HepG2 (cell line): Measurements from ENCODE around the gene BORCS5. TPM values are rescaled to one million over a fixed set of nuclear protein-coding genes. Genes with fewer than 3 reads are reported as not detected.

ENCODE experiments used
- AHDC1 ChIP-seq: sonication (generic); formaldehyde crosslinking; IDR thresholded peaks from 2 replicates; pipeline ENCODE4 v1.5.1; 2020; ENCODE audit warnings: mild to moderate bottlenecking, missing genetic modification reagents, borderline replicate concordance
- ARHGAP35 ChIP-seq: sonication (generic); formaldehyde crosslinking; IDR thresholded peaks from 2 replicates; pipeline ENCODE4 v1.9.0; 2022; ENCODE audit warnings: mild to moderate bottlenecking, inconsistent platforms, moderate library complexity, missing genetic modification reagents, borderline replicate concordance
- ATF3 ChIP-seq: sonication (generic); formaldehyde crosslinking; IDR thresholded peaks from 2 replicates; pipeline ENCODE4 v1.4.0; 2020; ENCODE audit warnings: missing genetic modification reagents
- HNF4G ChIP-seq, 2 experiments: sonication (generic) in 1 of 2; formaldehyde crosslinking in 1 of 2; IDR thresholded peaks; 2 replicates each; pipeline versions ENCODE4 v1.4.0 to v1.6.1; 2011 to 2020; ENCODE audit warnings: borderline replicate concordance in 2 of 2, low read depth in 2 of 2, mild to moderate bottlenecking in 2 of 2, low read length in 1 of 2, missing genetic modification reagents in 1 of 2, moderate library complexity in 1 of 2
- HNRNPK ChIP-seq: fragments of 200-400 bp; formaldehyde crosslinking; IDR thresholded peaks from 2 replicates; pipeline ENCODE4 v1.6.1; 2018; ENCODE audit warnings: low read length, low read depth, moderate library complexity, mild to moderate bottlenecking; ENCODE audit not compliant: poor library complexity, severe bottlenecking
- MLX ChIP-seq: IDR thresholded peaks from 2 replicates; pipeline ENCODE4 v1.6.1; 2016
- THYN1 ChIP-seq: sonication (generic); formaldehyde crosslinking; IDR thresholded peaks from 2 replicates; pipeline ENCODE4 v1.8.1; 2023; ENCODE audit warnings: low read depth, mild to moderate bottlenecking, moderate library complexity, missing genetic modification reagents, borderline replicate concordance
- ZFX ChIP-seq: sonication (generic); formaldehyde crosslinking; IDR thresholded peaks from 2 replicates; pipeline ENCODE4 v1.4.0; 2020; ENCODE audit warnings: mild to moderate bottlenecking, low read depth, missing genetic modification reagents, moderate library complexity
- ZNF296 ChIP-seq: sonication (generic); formaldehyde crosslinking; conservative IDR thresholded peaks from 2 replicates; pipeline ENCODE4 v1.5.0; 2020; ENCODE audit warnings: mild to moderate bottlenecking, missing genetic modification reagents
- ZNF30 ChIP-seq: sonication (generic); formaldehyde crosslinking; IDR thresholded peaks from 2 replicates; pipeline ENCODE4 v1.5.0; 2020; ENCODE audit warnings: mild to moderate bottlenecking, missing genetic modification reagents
- ZNF556 ChIP-seq: sonication (generic); formaldehyde crosslinking; IDR thresholded peaks from 2 replicates; pipeline ENCODE4 v1.4.0; 2020; ENCODE audit warnings: mild to moderate bottlenecking, missing genetic modification reagents, borderline replicate concordance
- ZNF639 ChIP-seq: conservative IDR thresholded peaks from 2 replicates; pipeline ENCODE4 v1.6.1; 2018; ENCODE audit warnings: missing genetic modification reagents
- polyA plus RNA-seq, 8 experiments: library from polyadenylated mRNA; depleted of rRNA in 3 of 8; stranded (reverse) in 7 of 8; unstranded in 1 of 8; fragments of >200 nt; fragmentation: Illumina TruSeq in 4 of 8; extraction: Trizol in 4 of 8; gene quantifications; 2 replicates each; pipeline versions ENCODE4 v1.2.1 to v1.2.3, GENCODE V29; 2011 to 2016; ENCODE audit warnings: low read depth in 4 of 8, missing spikeins in 1 of 8, mixed read lengths in 1 of 8; ENCODE audit not compliant: insufficient read depth in 1 of 8
- total RNA-seq, 5 experiments: library from RNA; depleted of rRNA; stranded (reverse); fragments of >200 nt; fragmentation: Illumina TruSeq; extraction: Trizol; gene quantifications; 2 replicates each; pipeline ENCODE4 v1.2.3, GENCODE V29; 2016; ENCODE audit warnings: low read depth in 1 of 5
- TF ChIP-seq, protein P1 (sequence below): fragments of 450-650 bp; IDR thresholded peaks from 2 replicates; pipeline ENCODE4 v1.6.1; 2017
- TF ChIP-seq, protein P2 (sequence below): IDR thresholded peaks from 2 replicates; pipeline ENCODE4 v1.6.1; 2012; ENCODE audit warnings: low read depth, low read length, improper control_type of control experiment

BORCS5 gene
- total and polyA plus RNA-seq, 2 of the 13 experiments (the other 11 are each of a cell fraction or from before 2014, with no cell fraction given): 3.9 to 4.7 TPM

DNA sequence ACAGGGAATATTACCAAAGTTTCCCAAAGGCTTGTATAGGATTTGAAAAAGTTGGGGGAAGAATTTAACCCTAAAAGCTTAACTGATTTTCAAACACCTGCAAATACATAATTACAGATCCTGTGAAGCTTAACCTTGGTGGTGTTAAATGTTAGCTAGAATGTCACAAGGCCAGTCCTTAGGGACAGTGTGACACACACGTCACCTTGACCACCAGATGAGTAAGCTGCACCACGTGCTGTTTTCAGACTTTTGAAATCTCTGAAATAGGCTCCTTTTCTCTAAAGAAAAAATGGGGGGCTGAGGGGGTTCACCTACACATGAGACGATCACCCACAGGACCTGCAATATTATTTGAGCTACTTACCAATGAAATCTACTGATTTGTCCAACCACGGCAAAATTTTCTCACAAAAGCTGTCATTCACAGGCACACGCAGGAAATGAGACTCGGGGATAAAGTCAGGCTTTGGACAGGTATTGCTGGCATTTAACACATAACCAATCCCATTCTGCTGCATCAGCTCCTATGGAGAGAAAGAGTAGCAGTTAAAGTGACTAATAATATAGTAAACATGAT lies 129.9 kb downstream of the BORCS5 start (continued):
- 0 out of 2 replicates have a peak, but pooled peaks have one; percentile 32 for TF ChIP-seq MLX
- TF ChIP-seq THYN1: no peak
- TF ChIP-seq AHDC1 (CRISPR knock-in tag): peak; percentile 79; the same call in 1 of the 2 replicates
- TF ChIP-seq ATF3 (CRISPR knock-in tag): peak; percentile 15; the same call in 1 of the 2 replicates
- TF ChIP-seq, protein P1, sequence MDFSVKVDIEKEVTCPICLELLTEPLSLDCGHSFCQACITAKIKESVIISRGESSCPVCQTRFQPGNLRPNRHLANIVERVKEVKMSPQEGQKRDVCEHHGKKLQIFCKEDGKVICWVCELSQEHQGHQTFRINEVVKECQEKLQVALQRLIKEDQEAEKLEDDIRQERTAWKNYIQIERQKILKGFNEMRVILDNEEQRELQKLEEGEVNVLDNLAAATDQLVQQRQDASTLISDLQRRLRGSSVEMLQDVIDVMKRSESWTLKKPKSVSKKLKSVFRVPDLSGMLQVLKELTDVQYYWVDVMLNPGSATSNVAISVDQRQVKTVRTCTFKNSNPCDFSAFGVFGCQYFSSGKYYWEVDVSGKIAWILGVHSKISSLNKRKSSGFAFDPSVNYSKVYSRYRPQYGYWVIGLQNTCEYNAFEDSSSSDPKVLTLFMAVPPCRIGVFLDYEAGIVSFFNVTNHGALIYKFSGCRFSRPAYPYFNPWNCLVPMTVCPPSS: no peak
- TF ChIP-seq HNF4G (IDR thresholded peaks at IDR 0.05; ENCODE audit: borderline replicate concordance, low read depth, low read length): no peak
- TF ChIP-seq HNF4G (CRISPR knock-in tag; IDR thresholded peaks at IDR 0.05; ENCODE audit: borderline replicate concordance, low read depth): no peak
- no peak for TF ChIP-seq ZNF639 (CRISPR knock-in tag)
- TF ChIP-seq, protein P2, sequence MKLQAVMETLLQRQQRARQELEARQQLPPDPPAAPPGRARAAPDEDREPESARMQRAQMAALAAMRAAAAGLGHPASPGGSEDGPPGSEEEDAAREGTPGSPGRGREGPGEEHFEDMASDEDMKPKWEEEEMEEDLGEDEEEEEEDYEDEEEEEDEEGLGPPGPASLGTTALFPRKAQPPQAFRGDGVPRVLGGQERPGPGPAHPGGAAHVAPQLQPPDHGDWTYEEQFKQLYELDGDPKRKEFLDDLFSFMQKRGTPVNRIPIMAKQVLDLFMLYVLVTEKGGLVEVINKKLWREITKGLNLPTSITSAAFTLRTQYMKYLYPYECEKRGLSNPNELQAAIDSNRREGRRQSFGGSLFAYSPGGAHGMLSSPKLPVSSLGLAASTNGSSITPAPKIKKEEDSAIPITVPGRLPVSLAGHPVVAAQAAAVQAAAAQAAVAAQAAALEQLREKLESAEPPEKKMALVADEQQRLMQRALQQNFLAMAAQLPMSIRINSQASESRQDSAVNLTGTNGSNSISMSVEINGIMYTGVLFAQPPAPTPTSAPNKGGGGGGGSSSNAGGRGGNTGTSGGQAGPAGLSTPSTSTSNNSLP: no peak
- TF ChIP-seq ZNF556: no peak
- no peak for TF ChIP-seq HNRNPK
- TF ChIP-seq ZFX: no peak
- no peak for TF ChIP-seq ARHGAP35 (CRISPR knock-in tag)
- TF ChIP-seq ZNF30 (CRISPR knock-in tag): no peak
- no peak for TF ChIP-seq ZNF296
